ENCODE data around the gene FUNDC2. TPM values are rescaled to one million over a fixed set of nuclear protein-coding genes. Genes with fewer than 3 reads are reported as not detected.

The FUNDC2 gene
- total RNA-seq, 1 donor from 2014 or later: 79.1 TPM

- Histone ChIP-seq H3K36me3 (peaks cover under 1% of the 10 kb centered on the region), H3K27ac (peak overlapping the region; percentile 83), H3K9me3 (no peaks in the 10 kb centered on the region), H3K4me3 (peak overlapping the region; percentile 62), H3K4me1 (peaks cover 6% of the 10 kb centered on the region), H3K27me3 (no peaks in the 10 kb centered on the region)
- DNase-seq (no peak), ATAC-seq (no peak)
- TF ChIP-seq, protein P1, sequence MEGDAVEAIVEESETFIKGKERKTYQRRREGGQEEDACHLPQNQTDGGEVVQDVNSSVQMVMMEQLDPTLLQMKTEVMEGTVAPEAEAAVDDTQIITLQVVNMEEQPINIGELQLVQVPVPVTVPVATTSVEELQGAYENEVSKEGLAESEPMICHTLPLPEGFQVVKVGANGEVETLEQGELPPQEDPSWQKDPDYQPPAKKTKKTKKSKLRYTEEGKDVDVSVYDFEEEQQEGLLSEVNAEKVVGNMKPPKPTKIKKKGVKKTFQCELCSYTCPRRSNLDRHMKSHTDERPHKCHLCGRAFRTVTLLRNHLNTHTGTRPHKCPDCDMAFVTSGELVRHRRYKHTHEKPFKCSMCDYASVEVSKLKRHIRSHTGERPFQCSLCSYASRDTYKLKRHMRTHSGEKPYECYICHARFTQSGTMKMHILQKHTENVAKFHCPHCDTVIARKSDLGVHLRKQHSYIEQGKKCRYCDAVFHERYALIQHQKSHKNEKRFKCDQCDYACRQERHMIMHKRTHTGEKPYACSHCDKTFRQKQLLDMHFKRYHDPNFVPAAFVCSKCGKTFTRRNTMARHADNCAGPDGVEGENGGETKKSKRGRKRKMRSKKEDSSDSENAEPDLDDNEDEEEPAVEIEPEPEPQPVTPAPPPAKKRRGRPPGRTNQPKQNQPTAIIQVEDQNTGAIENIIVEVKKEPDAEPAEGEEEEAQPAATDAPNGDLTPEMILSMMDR (IDR thresholded peaks at IDR 0.05): no peak
- intact Hi-C loops (cut with DNase I): no loop called here
These were observed 45.1 kb downstream of the FUNDC2 start for GRCh38 chrX:155071694-155072280.

DNA sequence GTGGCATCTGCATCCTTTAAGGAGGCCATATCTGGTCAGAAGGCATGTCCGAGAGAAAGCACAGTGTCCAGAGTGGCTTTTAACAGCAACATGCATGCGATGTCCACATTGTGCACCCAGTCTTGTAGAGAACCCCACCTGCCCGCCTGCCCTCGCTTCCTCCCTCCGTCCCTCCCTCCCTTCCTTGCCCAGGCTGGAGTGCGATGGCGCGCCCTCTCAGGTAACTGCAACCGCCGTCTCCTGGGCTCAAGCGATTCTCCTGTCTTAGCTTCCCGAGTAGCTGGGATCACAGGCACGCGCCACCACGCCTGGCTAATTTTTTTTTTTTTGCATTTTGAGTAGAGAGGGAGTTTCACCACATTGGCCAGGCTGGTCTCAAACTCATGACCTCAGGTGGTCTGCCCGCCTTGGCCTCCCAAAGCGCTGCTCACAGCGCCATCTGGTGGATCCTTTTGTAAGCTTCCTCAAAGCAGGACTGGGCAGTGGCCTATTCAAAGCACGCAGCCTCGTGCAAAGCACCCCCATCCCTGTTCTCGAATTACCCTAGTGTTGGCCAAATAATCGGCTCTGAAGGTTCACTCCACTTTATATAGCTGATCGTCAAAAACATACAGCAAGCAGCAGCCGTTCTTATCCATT lies 59.7 kb downstream of the FUNDC2 start:
- Histone ChIP-seq H3K27me3 (no peaks in the 10 kb centered on the region), H3K4me1 (no peaks in the 10 kb centered on the region), H3K27ac (no peak overlapping the region), H3K9me3 (no peaks in the 10 kb centered on the region), H3K4me3 (no peak overlapping the region), H3K36me3 (peaks cover 16% of the 10 kb centered on the region)
- intact Hi-C loops (cut with DNase I): no loop called here
- TF ChIP-seq, protein P1 (IDR thresholded peaks at IDR 0.05): peak; percentile 49
- DNase-seq (no peak), ATAC-seq (peak; percentile 52)

DNA sequence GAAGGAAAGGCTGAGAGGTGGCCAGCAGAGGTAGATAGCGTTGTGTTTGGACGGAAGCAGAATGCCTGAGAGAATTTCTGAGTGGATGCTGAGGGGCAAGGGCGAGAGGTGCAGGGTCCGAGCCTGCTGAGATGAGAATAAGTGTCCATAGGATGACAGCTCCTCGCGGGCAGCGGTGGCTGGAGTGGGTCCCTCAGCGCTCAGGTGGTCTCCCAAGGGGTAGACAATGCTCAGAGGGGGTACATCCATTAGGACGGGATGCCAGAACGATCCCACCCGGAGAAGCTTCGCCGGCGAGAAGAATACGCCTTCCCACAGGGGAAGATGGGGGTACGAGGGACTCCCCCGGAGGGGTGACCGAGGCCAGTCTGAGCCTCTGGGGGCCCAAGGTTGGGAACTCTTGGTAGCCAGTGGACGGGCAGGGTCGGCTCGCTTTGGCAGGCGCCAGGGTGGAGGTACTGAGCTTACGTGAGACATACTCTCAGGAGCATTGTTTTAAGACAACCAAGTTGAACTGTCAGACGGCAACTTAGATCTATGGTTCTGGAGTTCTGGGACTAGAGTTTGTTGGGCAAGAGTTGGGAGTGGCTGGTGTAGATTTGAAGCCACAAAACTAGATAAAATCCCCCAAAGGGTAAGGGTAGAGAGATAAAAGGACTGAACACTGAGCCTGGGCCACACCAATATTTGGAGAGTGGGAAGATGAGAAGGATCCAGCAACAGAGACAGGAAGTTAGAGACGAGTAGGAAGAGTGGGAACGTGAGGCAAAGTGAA lies 60.5 kb downstream of the FUNDC2 start:
- TF ChIP-seq, protein P1 (IDR thresholded peaks at IDR 0.05): no peak
- intact Hi-C loops (cut with DNase I): no loop called here
- Histone ChIP-seq H3K4me1 (no peaks in the 10 kb centered on the region), H3K27ac (no peak overlapping the region), H3K36me3 (peaks cover 21% of the 10 kb centered on the region), H3K27me3 (no peaks in the 10 kb centered on the region), H3K4me3 (no peak overlapping the region), H3K9me3 (no peaks in the 10 kb centered on the region)
- ATAC-seq (no peak), DNase-seq (no peak)

DNA sequence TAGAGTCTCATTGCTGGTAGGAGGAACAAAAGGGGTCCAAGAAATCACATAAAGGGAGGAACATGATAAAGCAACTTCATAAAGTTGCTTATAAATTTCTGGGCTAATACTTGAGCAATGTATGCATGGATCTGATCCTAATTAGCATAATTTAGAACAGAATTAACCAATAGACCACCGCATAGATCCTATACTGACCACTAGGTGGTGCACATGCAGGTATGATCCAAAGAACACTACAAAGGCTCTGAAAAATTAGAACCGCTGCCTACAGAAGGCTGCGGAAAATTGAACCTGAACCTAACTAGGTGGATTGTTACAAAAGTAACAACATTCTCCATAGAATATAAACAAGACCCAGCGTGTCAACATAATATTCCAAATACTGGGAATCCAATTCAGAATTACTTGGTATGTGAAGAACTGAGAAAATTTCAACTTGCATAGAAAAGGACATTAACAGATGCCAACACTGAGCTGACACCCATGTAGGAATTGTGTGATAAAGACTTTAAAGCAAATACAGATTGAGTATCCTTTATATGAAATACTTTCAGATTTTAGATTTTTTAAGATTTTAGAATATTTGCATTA lies 67.9 kb downstream of the FUNDC2 start:
- Histone ChIP-seq H3K27ac (no peak overlapping the region), H3K36me3 (peaks cover 14% of the 10 kb centered on the region), H3K4me3 (no peak overlapping the region), H3K4me1 (no peaks in the 10 kb centered on the region), H3K27me3 (no peaks in the 10 kb centered on the region), H3K9me3 (no peaks in the 10 kb centered on the region)
- TF ChIP-seq, protein P1 (IDR thresholded peaks at IDR 0.05): peak; percentile 61
- DNase-seq: no peak
- intact Hi-C loops (cut with DNase I): no loop called here
- peak; percentile 66 for ATAC-seq

- intact Hi-C loops (cut with DNase I): no loop called here
These were observed 79.3 kb downstream of the FUNDC2 start for GRCh38 chrX:155105919-155106318.

More at GRCh38 chrX:155105919-155106318, 79.3 kb downstream of the FUNDC2 start:
- no peak overlapping the region for H3K4me3 ChIP-seq
- no peaks in the 10 kb centered on the region for H3K27me3 ChIP-seq
- ATAC-seq (no peak), DNase-seq (no peak)
- H3K36me3 ChIP-seq: no peaks in the 10 kb centered on the region
- H3K4me1 ChIP-seq: no peaks in the 10 kb centered on the region
- no peaks in the 10 kb centered on the region for H3K9me3 ChIP-seq
- TF ChIP-seq, protein P1 (IDR thresholded peaks at IDR 0.05): no peak
- H3K27ac ChIP-seq: no peak overlapping the region
